ENCODE data around the gene SLC25A40.

Gene SLC25A40

GRCh38 chr7:87806150-87806549, 70.0 kb downstream of the SLC25A40 start:
- no peak overlapping the region for H3K4me3 ChIP-seq (ENCODE audit: low read depth, low read length)
- no peak for DNase-seq (ENCODE audit: low read depth)
- TF ChIP-seq, protein P1, sequence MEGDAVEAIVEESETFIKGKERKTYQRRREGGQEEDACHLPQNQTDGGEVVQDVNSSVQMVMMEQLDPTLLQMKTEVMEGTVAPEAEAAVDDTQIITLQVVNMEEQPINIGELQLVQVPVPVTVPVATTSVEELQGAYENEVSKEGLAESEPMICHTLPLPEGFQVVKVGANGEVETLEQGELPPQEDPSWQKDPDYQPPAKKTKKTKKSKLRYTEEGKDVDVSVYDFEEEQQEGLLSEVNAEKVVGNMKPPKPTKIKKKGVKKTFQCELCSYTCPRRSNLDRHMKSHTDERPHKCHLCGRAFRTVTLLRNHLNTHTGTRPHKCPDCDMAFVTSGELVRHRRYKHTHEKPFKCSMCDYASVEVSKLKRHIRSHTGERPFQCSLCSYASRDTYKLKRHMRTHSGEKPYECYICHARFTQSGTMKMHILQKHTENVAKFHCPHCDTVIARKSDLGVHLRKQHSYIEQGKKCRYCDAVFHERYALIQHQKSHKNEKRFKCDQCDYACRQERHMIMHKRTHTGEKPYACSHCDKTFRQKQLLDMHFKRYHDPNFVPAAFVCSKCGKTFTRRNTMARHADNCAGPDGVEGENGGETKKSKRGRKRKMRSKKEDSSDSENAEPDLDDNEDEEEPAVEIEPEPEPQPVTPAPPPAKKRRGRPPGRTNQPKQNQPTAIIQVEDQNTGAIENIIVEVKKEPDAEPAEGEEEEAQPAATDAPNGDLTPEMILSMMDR (conservative IDR thresholded peaks at IDR 0.05; ENCODE audit: low read depth, low read length) = no peak

GRCh38 chr7:87797798-87798403, 78.3 kb downstream of the SLC25A40 start:
- TF ChIP-seq, protein P1 (conservative IDR thresholded peaks at IDR 0.05; ENCODE audit: low read depth, low read length) = peak; percentile 70
- DNase-seq (ENCODE audit: low read depth) = peak; percentile 76
- H3K4me3 ChIP-seq (ENCODE audit: low read depth, low read length) = no peak overlapping the region

GRCh38 chr7:87797395-87797794, 78.8 kb downstream of the SLC25A40 start:
- no peak for DNase-seq (ENCODE audit: low read depth)
- no peak overlapping the region for H3K4me3 ChIP-seq (ENCODE audit: low read depth, low read length)
- TF ChIP-seq, protein P1 (conservative IDR thresholded peaks at IDR 0.05; ENCODE audit: low read depth, low read length) = no peak

DNA sequence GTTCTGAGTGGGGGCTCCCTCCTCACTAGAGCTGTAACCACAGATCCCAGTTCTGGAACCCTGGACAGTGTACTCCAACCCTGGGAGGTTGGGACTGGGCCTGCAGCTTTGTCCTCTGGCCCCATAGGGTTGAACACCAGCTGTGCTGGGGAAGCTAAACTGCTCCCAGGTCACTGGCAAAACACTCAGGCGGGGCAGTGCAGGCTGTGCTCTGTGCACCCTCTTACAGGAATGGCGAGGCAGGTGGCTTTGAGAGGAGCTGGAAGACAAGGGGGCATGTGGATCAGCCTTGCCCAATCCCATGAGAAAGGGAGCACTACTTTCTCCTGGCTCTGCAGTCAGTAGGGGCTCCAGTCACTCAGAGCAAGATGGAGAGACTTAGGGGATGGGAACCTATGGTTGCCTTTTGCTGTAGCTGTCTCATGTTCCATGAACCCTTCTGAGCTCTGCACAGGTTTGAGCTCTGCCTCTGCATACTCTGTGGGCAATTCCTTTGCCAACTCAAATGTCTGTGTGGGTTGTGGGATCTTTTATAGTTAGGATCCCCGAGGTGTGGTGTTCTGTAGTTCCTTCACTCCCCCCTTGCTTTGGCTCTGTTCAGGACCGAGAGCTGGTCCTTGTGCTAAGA, 90.7 kb downstream of the SLC25A40 start:
- no peak overlapping the region for H3K4me3 ChIP-seq (ENCODE audit: low read depth, low read length)
- no peak for DNase-seq (ENCODE audit: low read depth)

GRCh38 chr7:87784424-87784823, 91.7 kb downstream of the SLC25A40 start:
- no peak overlapping the region for H3K4me3 ChIP-seq (ENCODE audit: low read depth, low read length)
- peak; percentile 40 for DNase-seq (ENCODE audit: low read depth)
- TF ChIP-seq, protein P1 (conservative IDR thresholded peaks at IDR 0.05; ENCODE audit: low read depth, low read length) = peak; percentile 27

More for the DNA sequence above, 90.7 kb downstream of the SLC25A40 start:
- TF ChIP-seq, protein P1 (conservative IDR thresholded peaks at IDR 0.05; ENCODE audit: low read depth, low read length) = no peak
